HTR-8/SVneo (cell line): ENCODE results near the gene RBM15B.
"Not testable (repeated sequence)": the region's sequence is repeated elsewhere in the genome, so short reads cannot be mapped to it uniquely, and the experiment has no call there.

Source experiments
- DNase-seq: peaks from one replicate; pipeline ENCODE4 v3.0.0; 2011; ENCODE audit warnings: low spot score, mixed read lengths; ENCODE audit not compliant: insufficient read length
- FAIRE-seq: peaks from 2 replicates; lab custom pipeline; 2011; peaks lifted over from hg19 to GRCh38; lab: Jason Lieb, UNC

Gene RBM15B

GRCh38 chr3:51391075-51391565 lies at the start of gene RBM15B:
Gene RBM15B (plus strand): TSS chr3:51391285. CDS start chr3:51391400, 115 bp downstream.
- peak; percentile 99 for FAIRE-seq
- DNase-seq, result peak; percentile 96

GRCh38 chr3:51343918-51344687 lies 47.0 kb upstream of the RBM15B start:
- DNase-seq, result no peak
- FAIRE-seq, result peak; percentile 79

- no peak for FAIRE-seq
- no peak for DNase-seq
These were observed 40.3 kb upstream of the RBM15B start for GRCh38 chr3:51350751-51351150.

GRCh38 chr3:51353131-51353530 lies 38.0 kb upstream of the RBM15B start:
- FAIRE-seq, result no peak
- DNase-seq, result no peak

GRCh38 chr3:51353691-51354090 lies 37.4 kb upstream of the RBM15B start:
- FAIRE-seq (no peak), DNase-seq (no peak)

- FAIRE-seq, result no peak
- no peak for DNase-seq
These were observed 36.9 kb upstream of the RBM15B start for GRCh38 chr3:51354172-51354571.

GRCh38 chr3:51354731-51355615 lies 36.1 kb upstream of the RBM15B start:
- DNase-seq (no peak), FAIRE-seq (no peak)

- FAIRE-seq, result no peak
- DNase-seq, result no peak
These were observed 35.0 kb upstream of the RBM15B start for GRCh38 chr3:51355891-51356578.

GRCh38 chr3:51357856-51358255 lies 33.2 kb upstream of the RBM15B start:
- DNase-seq (no peak), FAIRE-seq (no peak)

GRCh38 chr3:51358981-51359380 lies 32.1 kb upstream of the RBM15B start:
- DNase-seq (no peak), FAIRE-seq (no peak)

GRCh38 chr3:51360806-51361205 lies 30.3 kb upstream of the RBM15B start:
- no peak for DNase-seq
- FAIRE-seq, result no peak

GRCh38 chr3:51361746-51362145 lies 29.3 kb upstream of the RBM15B start:
- FAIRE-seq (peak; percentile 36), DNase-seq (no peak)

GRCh38 chr3:51362476-51362875 lies 28.6 kb upstream of the RBM15B start:
- DNase-seq, result no peak
- no peak for FAIRE-seq

- not testable (repeated sequence) for FAIRE-seq, DNase-seq
These were observed 22.8 kb upstream of the RBM15B start for GRCh38 chr3:51368276-51368675.

GRCh38 chr3:51371943-51372557 lies 19.0 kb upstream of the RBM15B start:
- FAIRE-seq, result peak; percentile 90
- no peak for DNase-seq

GRCh38 chr3:51373658-51374421 lies 17.2 kb upstream of the RBM15B start:
- FAIRE-seq (no peak), DNase-seq (no peak)

- DNase-seq (no peak), FAIRE-seq (no peak)
These were observed 16.6 kb upstream of the RBM15B start for GRCh38 chr3:51374456-51374855.

- FAIRE-seq (no peak), DNase-seq (no peak)
These were observed 15.9 kb upstream of the RBM15B start for GRCh38 chr3:51375136-51375535.

GRCh38 chr3:51375571-51375970 lies 15.5 kb upstream of the RBM15B start:
- DNase-seq (no peak), FAIRE-seq (no peak)
